HK-2 (cell line): ENCODE data around the gene ARID2.

Source experiments
- DNase-seq: peaks from one replicate; pipeline ENCODE4 v3.0.0-alpha.2; 2018; ENCODE audit not compliant: unreplicated experiment

Gene ARID2

GRCh38 chr12:45729233-45730083 lies at the start of gene ARID2:
TSS of gene ARID2 (plus strand) at chr12:45729706. CDS start at chr12:45729837, 131 bp downstream.
- peak; percentile 70 for DNase-seq

DNA sequence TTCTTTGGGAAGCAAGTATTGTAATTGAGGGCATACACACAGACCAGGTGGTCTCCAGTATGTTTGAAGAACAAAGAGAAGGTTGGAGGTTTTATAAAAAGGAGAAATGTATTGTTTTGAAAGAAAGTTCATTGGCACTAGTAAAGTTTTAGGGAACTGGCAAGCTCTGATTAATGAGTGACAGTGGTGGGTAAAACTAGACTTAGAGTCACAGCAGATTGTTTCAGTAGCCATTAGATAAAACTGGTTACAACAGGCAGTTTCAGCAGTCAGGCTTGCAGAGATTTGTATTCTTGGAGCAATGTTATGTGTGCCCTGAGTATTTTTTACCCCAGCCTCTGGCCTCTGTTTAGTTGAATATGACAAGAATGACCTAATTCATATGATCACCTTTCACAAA lies 49.1 kb upstream of the ARID2 start:
- DNase-seq = no peak

GRCh38 chr12:45681465-45681864 lies 48.0 kb upstream of the ARID2 start:
- DNase-seq = no peak

- no peak for DNase-seq
Measured at GRCh38 chr12:45685680-45686079, 43.8 kb upstream of the ARID2 start.

- DNase-seq = no peak
Measured at GRCh38 chr12:45687081-45688015, 42.2 kb upstream of the ARID2 start.

- DNase-seq = no peak
Measured at GRCh38 chr12:45688183-45688582, 41.3 kb upstream of the ARID2 start.

DNA sequence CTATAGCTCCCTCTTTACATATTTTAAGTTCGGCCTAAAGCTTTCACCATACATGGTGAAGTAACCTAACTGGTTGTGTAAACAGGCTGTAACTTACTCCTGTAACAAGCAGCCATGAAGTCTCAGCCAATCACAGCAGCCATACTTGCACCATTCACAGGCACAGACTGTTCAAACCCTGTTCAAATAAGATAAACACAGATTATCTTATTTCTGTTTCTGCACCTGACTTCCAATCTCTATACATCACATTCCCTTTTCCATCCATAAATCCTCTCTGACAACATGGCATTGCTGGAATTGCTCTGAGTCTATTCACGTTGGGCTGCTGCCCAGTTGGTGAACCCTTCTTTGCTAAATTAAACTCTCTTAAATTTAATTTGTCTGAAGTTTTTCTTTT lies 34.5 kb upstream of the ARID2 start:
- DNase-seq = no peak

DNA sequence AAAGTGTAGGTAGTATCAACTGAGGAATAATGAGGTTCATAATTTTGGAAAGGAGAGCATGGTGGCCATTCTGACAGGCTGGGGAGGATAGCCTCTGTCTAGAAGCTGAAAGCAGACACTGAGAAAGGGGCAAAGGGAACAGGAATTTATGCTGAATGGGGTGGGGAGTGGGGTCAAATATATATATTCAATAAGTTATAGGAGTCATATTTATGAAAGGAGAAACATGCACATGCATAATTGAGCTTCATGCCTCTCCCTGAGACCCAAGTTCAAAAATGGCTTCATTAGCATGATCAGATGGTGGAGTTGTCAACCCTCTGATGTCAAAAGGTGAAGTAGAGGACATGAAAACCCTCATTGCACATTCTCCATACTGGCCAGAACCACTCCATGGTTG lies 33.9 kb upstream of the ARID2 start:
- DNase-seq = no peak

DNA sequence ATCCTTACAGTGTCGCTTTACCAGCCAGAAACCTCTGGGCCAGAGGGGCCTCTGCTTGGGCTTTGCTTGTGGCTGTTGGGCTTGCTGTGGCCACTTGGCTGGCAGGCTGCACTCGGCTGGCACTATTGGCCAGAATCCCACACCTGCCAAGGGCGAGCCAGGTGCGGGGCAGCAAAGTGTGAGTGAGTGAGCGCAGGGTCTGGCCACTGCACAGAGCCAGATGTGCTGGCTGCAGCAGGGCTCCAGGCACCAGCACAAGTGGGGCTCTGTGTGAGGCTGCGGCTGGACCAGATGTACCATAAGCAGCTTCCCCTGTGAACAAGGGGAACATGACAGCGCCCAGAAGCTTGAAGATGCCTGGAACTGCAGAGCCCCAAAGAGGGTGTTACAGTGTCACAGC lies 33.5 kb upstream of the ARID2 start:
- DNase-seq = no peak

DNA sequence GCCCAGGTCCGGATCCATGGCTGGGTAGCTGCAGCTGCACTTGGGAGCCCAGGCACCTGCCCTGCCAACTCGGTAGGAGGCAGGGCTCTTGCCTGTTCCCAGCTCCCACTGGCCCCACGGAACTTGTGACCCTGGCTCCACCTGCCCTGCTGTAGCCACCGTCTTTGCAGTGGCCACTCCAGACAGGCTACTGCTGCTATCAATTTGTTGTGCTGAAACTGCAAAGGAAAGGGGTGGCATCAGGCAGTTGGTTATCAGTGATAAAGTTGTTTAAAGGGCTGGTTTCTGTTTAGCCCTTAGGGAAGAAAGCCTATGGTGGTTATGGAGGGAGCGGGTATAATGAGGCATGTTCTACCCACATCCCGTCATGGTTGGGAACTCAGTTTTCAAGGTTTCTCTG lies 32.1 kb upstream of the ARID2 start:
- no peak for DNase-seq

DNA sequence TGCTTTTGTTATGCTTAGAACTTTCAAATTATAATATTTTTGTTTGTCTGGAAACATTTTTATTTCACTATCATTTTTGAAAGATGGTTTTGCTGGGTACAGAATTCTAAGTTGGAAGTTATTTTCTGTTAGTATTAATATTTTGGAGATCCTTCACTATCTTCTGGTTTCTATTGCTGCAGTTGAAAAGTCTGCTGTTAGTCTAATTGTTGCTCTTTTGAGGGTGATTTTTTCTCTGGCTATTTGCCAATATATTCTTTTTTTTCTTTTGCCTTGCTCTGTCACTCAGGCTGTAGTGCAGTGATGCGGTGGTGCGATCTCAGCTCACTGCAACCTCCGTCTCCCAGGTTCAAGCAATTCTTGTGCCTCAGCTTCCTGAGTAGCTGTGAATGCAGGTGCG lies 28.2 kb upstream of the ARID2 start:
- DNase-seq = no peak

- no peak for DNase-seq
Measured at GRCh38 chr12:45703942-45704341, 25.6 kb upstream of the ARID2 start.

GRCh38 chr12:45704968-45705367 lies 24.5 kb upstream of the ARID2 start:
- no peak for DNase-seq

GRCh38 chr12:45705404-45705803 lies 24.1 kb upstream of the ARID2 start:
- no peak for DNase-seq

DNA sequence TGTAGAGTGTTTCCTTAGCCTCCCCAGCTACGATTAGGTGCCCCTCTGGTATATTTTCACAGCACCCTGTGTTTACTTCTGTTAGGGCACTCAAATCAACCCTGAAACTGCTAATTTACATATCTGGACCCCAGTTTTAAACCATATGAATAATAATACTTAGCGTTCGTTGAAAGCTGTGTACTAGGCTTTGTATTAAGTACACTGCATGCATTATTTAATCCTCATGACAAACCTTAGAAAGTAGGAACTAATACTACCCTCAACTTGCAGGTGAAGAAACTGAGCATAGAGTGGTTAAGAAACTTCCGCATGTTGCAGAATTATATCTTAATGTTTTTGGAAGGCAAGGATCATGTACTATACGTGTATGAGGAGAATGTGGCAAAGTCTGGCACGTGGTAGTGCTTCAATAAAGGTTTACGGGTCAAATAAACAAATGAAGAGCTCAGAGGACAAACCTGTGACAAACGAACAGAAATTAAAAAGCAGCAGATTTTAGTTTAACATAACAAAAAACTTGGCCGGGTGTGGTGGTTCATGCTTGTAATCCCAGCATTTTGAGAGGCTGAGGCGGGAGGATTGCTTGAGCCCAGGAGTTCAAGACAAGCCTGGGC lies 22.2 kb upstream of the ARID2 start:
- DNase-seq = no peak

- DNase-seq = no peak
Measured at GRCh38 chr12:45708363-45708762, 21.1 kb upstream of the ARID2 start.

GRCh38 chr12:45708901-45709300 lies 20.6 kb upstream of the ARID2 start:
- no peak for DNase-seq

- DNase-seq = no peak
Measured at GRCh38 chr12:45712319-45712718, 17.2 kb upstream of the ARID2 start.

GRCh38 chr12:45713078-45713477 lies 16.4 kb upstream of the ARID2 start:
- DNase-seq = no peak

- DNase-seq = no peak
Measured at GRCh38 chr12:45718306-45718705, 11.2 kb upstream of the ARID2 start.

DNA sequence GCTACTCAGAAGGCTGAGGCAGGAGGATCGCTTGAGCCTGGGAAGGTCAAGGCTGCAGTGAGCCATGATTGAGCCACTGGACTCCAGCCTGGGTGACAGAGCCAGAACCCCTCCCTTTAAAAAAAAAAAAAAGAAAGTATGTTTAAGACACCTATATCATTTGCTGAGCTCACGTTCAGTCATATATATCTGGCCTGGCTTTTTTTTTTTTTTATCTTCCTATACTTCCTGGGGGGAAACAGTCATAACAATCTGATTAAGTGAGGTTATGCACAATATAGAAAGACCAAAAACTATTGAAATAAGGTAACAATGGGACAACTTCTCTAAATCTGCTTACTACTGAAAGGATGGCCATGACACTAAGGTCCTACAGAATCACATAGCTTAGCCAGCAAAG lies 9.4 kb upstream of the ARID2 start:
- DNase-seq = no peak

- no peak for DNase-seq
Measured at GRCh38 chr12:45721369-45721768, 8.1 kb upstream of the ARID2 start.
